Heart left ventricle (tissue), 16 donors: ENCODE measurements around the gene SCAMP5. TPM values are rescaled to one million over a fixed set of nuclear protein-coding genes. Genes with fewer than 3 reads are reported as not detected.

Source experiments
- ATAC-seq, 4 donors: fragments of 200-7000 bp; cut with Tn5 transposase; one replicate each; pipeline ENCODE4 v1.9.1; 2020 to 2022; ENCODE audit warnings: moderate library complexity in 4 of 4, mild to moderate bottlenecking in 3 of 4, moderate number of reproducible peaks in 1 of 4
- DNase-seq, 5 donors: peaks; one replicate each; pipeline ENCODE4 v3.0.0-alpha.2; 2020
- H3K27ac ChIP-seq, 12 donors: fragments of 200-600 bp; sonication (generic) in 4 of 12; one replicate each; pipeline versions ENCODE4 v1.5.0 to v1.8.0; 2016 to 2022; ENCODE audit warnings: mild to moderate bottlenecking in 2 of 12
- H3K27me3 ChIP-seq, 9 donors: fragments of 200-600 bp; sonication (generic) in 2 of 9; one replicate each; pipeline versions ENCODE4 v1.5.1 to v1.8.0; 2016 to 2022; ENCODE audit warnings: mild to moderate bottlenecking in 3 of 9
- H3K36me3 ChIP-seq, 9 donors: fragments of 200-600 bp; sonication (generic) in 2 of 9; one replicate each; pipeline versions ENCODE4 v1.5.0 to v1.8.0; 2018 to 2022; ENCODE audit warnings: mild to moderate bottlenecking in 2 of 9
- H3K4me1 ChIP-seq, 12 donors: fragments of 200-600 bp; sonication (generic) in 4 of 12; one replicate each; pipeline versions ENCODE4 v1.5.0 to v1.8.0; 2016 to 2022; ENCODE audit warnings: mild to moderate bottlenecking in 3 of 12
- H3K4me3 ChIP-seq, 12 donors: fragments of 200-600 bp; sonication (generic) in 4 of 12; one replicate each; pipeline versions ENCODE4 v1.5.0 to v1.8.0; 2017 to 2022; ENCODE audit warnings: mild to moderate bottlenecking in 9 of 12, moderate library complexity in 4 of 12
- H3K9me3 ChIP-seq, 12 donors: fragments of 200-600 bp; sonication (generic) in 4 of 12; one replicate each; pipeline versions ENCODE4 v1.5.0 to v1.8.0; 2016 to 2022; ENCODE audit warnings: mild to moderate bottlenecking in 1 of 12
- CTCF ChIP-seq, 12 donors: fragments of 200-600 bp; sonication (generic) in 4 of 12; IDR thresholded peaks; one replicate each; pipeline versions ENCODE4 v1.5.0 to v1.8.0; 2018 to 2022; ENCODE audit warnings: antibody characterized with exemption in 12 of 12, mild to moderate bottlenecking in 5 of 12
- POLR2A ChIP-seq, 2 donors: fragments of 450-650 bp; IDR thresholded peaks; one replicate each; pipeline ENCODE4 v1.6.1; 2017; ENCODE audit warnings: antibody characterized with exemption in 2 of 2, mild to moderate bottlenecking in 2 of 2, moderate library complexity in 2 of 2
- WGBS, 4 donors: extraction: QIAGEN DNeasy Blood & Tissue Kit in 2 of 4; methylation state at CpG; one replicate each; pipeline versions ENCODE4 v1.1.5 to v1.1.7; 2013 to 2018; 5-methylcytosine and 5-hydroxymethylcytosine counted together
- intact Hi-C, 10 donors: fragments of 100-400 bp; cut with DNase I; formaldehyde crosslinking; loops; one replicate each; pipeline versions ENCODE4 v1.11.1 to v1.14.2; 2022
- polyA plus RNA-seq, 2 donors: library from polyadenylated mRNA; stranded (reverse); fragments of 200-250 nt; gene quantifications; one replicate each; pipeline ENCODE4 v1.2.3, GENCODE V29; 2013
- total RNA-seq, 9 donors: library from RNA; depleted of rRNA in 2 of 9; stranded (reverse); fragments of >200 nt in 2 of 9; fragmentation: NEBNext Ultra II Directional in 3 of 9; extraction: Animal tissue kit (Norgen Biotek cat#: 25700) in 3 of 9; gene quantifications; one replicate each; pipeline versions ENCODE4 v1.1.0 to v1.2.4, GENCODE V29; 2016 to 2023
- donor health status: ischemic (EF 13 %, LVEDD 7.1; RV severe dilation, severe dysfunction).
- donor health status: healthy with polysubstance abuse.
- donor health status: DM: no; HTN: yes; CAD: no.
- donor health status: DM: no; HTN: no; CAD: no.
- donor health status: ischemic (EF 25% LVEDD 6.9; RV normal size, moderate dysfunction).
- donor health status: ischemic (EF 25% LVEDD 5.7; RV mildly dilated, moderate dysfunction).
- donor health status: healthy.
- donor health status: DM: yes; HTN: yes; CAD: no.
- donor health status: ischemic (EF 35%, LVEDD 5.7; RV mildly dilated, moderate dysfunction).
- donor health status: nonischemic (EF 11% LVEDD 7.7; RV severe dilation, severe dysfunction).
- donor health status: DM: yes; HTN: yes; CAD: no.
- donor health status: PGD.
- donor health status: ischemic (EF 29% LVEDD 5.4; RV normal size, mild dysfunction).
- donor health status: nonischemic (EF 23%, LVEDD 6.1; RV moderate dilation, normal function).

SCAMP5 gene
- total and polyA plus RNA-seq, 11 donors, result 0.91 to 7.4 (median 4.2) TPM

GRCh38 chr15:75050283-75050682, 54.9 kb downstream of the SCAMP5 start:
- no peak for ATAC-seq
- peak overlapping the region in 9 of 12 donors; percentile 4 to 95 (median 85) for H3K27ac ChIP-seq
- H3K4me1 ChIP-seq, result peaks cover 44 to 96% (median 80%) of the 10 kb centered on the region in 12 donors
- TF ChIP-seq POLR2A (IDR thresholded peaks at IDR 0.05) (no peak), CTCF (IDR thresholded peaks at IDR 0.05) (no peak)
- no peak for DNase-seq
- no peak overlapping the region for H3K4me3 ChIP-seq
- intact Hi-C loops, result loop anchor here in 1 of 10 donors (5.0 kb wide), 1 partner anchor 37 kb away; no protein-coding TSS in a partner anchor
- H3K36me3 ChIP-seq, result no peaks in the 10 kb centered on the region
- H3K9me3 ChIP-seq, result no peaks in the 10 kb centered on the region
- H3K27me3 ChIP-seq, result no peaks in the 10 kb centered on the region
- WGBS, 4 donors, result 40 to 71% (median 62%) methylated on average over 2 of the region's 2 CpGs

DNA sequence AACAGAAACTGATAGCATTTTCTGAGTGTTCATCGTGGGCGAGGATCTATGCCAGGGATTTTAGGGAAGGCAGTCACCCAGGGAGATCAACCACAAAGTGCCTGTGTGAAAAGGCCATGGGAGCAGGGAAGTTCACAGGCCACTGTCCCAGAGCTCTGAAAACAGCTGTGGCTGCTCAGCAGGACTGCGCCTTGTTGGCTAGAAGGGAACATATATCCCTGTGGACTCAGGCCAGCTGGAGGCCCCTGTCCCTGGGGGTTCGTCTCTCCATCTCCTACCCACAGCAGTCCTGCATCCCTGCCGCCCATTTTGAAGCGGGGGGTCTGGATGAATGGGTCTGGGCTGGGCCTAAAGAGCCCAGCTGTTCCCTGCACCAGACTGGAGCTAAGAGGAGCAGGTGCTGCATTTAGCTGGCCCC, 55.8 kb downstream of the SCAMP5 start:
- ATAC-seq (peak in 2 of 4 donors; percentile 4 to 39), DNase-seq (peak; percentile 58 to 81 (median 78))
- no peaks in the 10 kb centered on the region for H3K9me3 ChIP-seq
- intact Hi-C loops, result loop anchor here in 1 of 10 donors (5.0 kb wide), 1 partner anchor 36 kb away; no protein-coding TSS in a partner anchor
- no peak for TF ChIP-seq CTCF (IDR thresholded peaks at IDR 0.05)
- TF ChIP-seq POLR2A (IDR thresholded peaks at IDR 0.05), result no peak
- H3K36me3 ChIP-seq, result no peaks in the 10 kb centered on the region
- H3K27ac ChIP-seq, result peak overlapping the region in 10 of 12 donors; percentile 4 to 95 (median 82)
- no peaks in the 10 kb centered on the region for H3K27me3 ChIP-seq
- peaks cover 37 to 89% (median 71%) of the 10 kb centered on the region in 12 donors for H3K4me1 ChIP-seq
- H3K4me3 ChIP-seq, result no peak overlapping the region
- 60 to 83% (median 70%) methylated on average over 5 to 6 of the region's 6 CpGs for WGBS, 4 donors

GRCh38 chr15:75051711-75052110, 56.3 kb downstream of the SCAMP5 start:
- no peak for DNase-seq
- TF ChIP-seq POLR2A (IDR thresholded peaks at IDR 0.05), result no peak
- no peak for TF ChIP-seq CTCF (IDR thresholded peaks at IDR 0.05)
- intact Hi-C loops, result loop anchor here in 1 of 10 donors (5.0 kb wide), 1 partner anchor 36 kb away; no protein-coding TSS in a partner anchor
- H3K4me1 ChIP-seq, result peaks cover 32 to 84% (median 66%) of the 10 kb centered on the region in 12 donors
- no peaks in the 10 kb centered on the region for H3K9me3 ChIP-seq
- WGBS, 4 donors, result 73 to 87% (median 82%) methylated on average over 3 to 4 of the region's 4 CpGs
- H3K27me3 ChIP-seq, result no peaks in the 10 kb centered on the region
- no peaks in the 10 kb centered on the region for H3K36me3 ChIP-seq
- H3K27ac ChIP-seq, result peak overlapping the region in 8 of 12 donors; percentile 23 to 95 (median 63)
- H3K4me3 ChIP-seq, result no peak overlapping the region
- ATAC-seq, result peak in 2 of 4 donors; percentile 25 to 40

- Histone ChIP-seq H3K4me1 (peaks cover 17 to 73% (median 53%) of the 10 kb centered on the region in 12 donors), H3K36me3 (no peaks in the 10 kb centered on the region), H3K9me3 (no peaks in the 10 kb centered on the region), H3K4me3 (no peak overlapping the region), H3K27ac (peak overlapping the region in 1 of 12 donors; percentile 46), H3K27me3 (no peaks in the 10 kb centered on the region)
- WGBS, 4 donors, result 95 to 98% (median 97%) methylated on average over 5 of the region's 5 CpGs
- ATAC-seq (no peak), DNase-seq (no peak)
- no peak for TF ChIP-seq CTCF (IDR thresholded peaks at IDR 0.05)
- intact Hi-C loops, result loop anchor here in 1 of 10 donors (5.0 kb wide), 1 partner anchor 34 kb away; no protein-coding TSS in a partner anchor
These were observed 57.8 kb downstream of the SCAMP5 start for GRCh38 chr15:75052972-75053747.
